GM18508 (cell line): ENCODE measurements around the gene SFTA2.

Source experiments
- ATAC-seq: cut with Tn5 transposase; IDR thresholded peaks from one replicate; pipeline ENCODE4 v1.9.1; 2021; ENCODE audit warnings: moderate number of reproducible peaks; ENCODE audit not compliant: insufficient read depth, unreplicated experiment

The SFTA2 gene

DNA sequence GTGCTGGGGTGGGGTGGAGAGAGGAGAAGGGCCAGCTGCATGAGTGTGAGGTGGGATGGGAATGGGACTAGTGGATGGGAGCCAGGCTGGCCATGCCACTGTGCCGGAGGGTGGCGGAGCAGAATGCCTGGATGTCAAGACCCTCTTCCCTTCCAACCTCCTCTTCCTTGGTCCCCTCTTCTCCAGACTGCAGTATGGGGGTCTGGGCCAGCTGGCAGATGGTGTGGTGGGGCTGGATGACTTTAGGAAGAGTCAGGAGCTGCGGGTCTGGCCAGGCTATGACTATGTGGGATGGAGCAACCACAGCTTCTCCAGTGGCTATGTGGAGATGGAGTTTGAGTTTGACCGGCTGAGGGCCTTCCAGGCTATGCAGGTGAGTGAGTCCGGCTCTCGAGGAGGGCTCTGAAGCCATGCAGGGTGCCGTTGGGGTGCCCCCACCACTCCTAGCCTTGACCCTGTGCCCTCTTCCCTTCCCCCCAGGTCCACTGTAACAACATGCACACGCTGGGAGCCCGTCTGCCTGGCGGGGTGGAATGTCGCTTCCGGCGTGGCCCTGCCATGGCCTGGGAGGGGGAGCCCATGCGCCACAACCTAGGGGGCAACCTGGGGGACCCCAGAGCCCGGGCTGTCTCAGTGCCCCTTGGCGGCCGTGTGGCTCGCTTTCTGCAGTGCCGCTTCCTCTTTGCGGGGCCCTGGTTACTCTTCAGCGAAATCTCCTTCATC, 40.0 kb downstream of the SFTA2 start:
- no peak for ATAC-seq

DNA sequence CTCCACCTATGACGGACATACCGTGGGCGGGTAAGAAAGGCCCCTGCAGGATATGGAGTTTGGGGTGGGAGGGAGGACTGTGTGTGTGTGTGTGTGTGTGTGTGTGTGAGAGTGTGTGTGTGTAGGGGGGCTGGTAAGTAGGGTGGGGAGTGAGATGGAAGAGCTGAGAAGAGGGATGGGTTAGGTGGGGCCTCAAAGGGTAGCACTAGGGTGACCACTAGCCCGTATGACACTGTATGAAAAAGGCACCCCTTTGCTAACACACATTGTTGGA, 40.6 kb downstream of the SFTA2 start:
- ATAC-seq = no peak

DNA sequence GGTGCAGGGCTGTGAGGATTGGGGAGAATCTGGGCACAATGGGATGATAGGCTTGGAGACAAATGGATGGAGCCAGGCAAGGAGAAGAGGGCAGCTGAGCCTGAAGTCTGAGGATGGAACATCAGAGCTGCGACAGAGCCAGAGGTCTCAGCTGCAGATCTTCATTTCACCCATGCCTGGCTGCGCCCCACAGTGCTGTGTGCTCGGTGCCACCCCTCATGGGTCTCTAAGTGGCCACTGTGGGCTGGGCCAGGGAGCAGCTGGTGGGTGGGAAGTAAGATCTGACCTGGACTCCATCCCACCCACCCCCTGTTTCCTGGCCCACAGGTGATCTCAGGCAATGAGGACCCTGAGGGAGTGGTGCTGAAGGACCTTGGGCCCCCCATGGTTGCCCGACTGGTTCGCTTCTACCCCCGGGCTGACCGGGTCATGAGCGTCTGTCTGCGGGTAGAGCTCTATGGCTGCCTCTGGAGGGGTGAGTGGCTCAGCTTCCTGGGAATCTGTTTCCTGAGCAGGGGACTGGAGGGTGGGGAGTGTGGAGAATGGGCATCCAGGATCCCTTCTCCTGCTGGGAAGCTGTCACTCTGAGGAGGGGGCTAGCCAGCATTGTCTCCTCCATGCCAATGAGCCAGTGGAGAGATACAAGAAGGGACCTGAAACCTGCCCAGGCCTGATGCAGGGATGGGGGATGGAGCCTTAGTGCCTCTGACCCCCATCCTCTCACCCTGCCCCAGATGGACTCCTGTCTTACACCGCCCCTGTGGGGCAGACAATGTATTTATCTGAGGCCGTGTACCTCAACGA, 41.1 kb downstream of the SFTA2 start:
- no peak for ATAC-seq

DNA sequence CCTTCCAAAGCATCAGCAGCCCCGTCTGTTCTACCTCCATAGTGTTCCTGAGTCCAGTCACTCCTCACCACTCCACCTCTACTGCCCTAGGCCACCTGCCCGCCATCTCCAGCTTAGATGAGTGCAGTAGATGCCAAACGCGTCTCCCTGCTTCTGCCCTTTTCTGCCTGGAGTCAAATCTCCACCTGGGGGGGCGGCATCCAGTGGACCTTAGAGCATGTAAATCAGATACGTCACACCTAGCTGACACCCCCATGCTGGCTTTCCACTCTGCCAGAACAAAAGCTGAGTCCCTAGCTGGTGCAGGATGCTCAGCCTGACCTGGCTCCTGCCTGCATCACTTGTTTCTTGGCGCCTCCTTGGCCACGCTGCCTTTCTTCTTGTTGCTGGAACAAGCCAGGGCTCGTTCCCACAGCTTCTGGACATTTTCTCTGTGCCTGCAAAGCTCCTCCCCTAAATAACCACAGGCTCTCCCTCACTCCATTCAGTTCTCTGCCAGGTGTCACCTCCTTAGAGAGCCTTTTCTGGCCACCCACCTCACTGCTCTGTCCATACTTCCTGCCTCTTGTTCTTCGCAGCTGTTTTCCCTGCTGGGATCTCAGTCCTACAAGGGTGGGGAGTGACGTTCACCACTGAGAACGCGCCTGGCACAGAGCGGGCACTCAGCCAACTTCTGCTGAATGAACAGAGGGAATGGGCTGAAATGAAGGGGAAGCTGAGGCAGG, 41.9 kb downstream of the SFTA2 start:
- no peak for ATAC-seq

DNA sequence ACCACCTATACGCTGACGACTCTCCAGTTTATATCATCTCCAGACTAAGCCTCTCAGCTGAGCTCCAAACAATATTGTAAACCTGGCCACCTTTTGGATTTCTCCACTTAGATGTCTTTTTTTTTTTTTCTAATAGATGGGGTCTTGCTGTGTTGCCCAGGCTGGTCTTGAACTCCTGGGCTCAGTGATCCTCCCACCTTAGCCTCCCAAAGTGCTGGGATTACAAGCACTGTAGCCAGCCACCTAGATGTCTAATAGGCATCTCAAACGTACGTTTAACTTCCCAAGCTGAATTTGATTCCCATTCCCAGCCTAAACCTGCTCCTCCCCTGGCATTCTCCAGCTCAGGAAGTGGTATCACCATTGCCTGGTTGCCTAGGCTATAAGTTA, 42.5 kb downstream of the SFTA2 start:
- no peak for ATAC-seq

DNA sequence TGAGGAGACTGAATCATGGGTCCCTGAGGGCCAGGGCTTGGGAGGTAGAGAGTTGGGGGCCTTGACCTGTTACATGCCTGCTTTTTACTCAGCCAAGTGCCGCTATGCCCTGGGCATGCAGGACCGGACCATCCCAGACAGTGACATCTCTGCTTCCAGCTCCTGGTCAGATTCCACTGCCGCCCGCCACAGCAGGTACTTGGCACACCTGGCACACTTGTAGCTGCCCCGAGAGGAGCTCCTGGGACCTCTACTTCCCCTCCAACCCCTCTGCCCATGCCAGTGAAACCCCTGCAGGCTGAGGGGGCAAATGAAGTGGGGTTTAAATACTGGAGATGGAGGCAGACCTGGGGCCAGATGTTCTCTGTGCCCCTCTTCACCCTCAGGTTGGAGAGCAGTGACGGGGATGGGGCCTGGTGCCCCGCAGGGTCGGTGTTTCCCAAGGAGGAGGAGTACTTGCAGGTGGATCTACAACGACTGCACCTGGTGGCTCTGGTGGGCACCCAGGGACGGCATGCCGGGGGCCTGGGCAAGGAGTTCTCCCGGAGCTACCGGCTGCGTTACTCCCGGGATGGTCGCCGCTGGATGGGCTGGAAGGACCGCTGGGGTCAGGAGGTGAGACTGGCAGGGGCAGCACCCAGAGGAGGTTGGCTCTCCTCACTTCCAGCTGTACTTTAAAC, 43.0 kb downstream of the SFTA2 start:
- ATAC-seq = no peak

DNA sequence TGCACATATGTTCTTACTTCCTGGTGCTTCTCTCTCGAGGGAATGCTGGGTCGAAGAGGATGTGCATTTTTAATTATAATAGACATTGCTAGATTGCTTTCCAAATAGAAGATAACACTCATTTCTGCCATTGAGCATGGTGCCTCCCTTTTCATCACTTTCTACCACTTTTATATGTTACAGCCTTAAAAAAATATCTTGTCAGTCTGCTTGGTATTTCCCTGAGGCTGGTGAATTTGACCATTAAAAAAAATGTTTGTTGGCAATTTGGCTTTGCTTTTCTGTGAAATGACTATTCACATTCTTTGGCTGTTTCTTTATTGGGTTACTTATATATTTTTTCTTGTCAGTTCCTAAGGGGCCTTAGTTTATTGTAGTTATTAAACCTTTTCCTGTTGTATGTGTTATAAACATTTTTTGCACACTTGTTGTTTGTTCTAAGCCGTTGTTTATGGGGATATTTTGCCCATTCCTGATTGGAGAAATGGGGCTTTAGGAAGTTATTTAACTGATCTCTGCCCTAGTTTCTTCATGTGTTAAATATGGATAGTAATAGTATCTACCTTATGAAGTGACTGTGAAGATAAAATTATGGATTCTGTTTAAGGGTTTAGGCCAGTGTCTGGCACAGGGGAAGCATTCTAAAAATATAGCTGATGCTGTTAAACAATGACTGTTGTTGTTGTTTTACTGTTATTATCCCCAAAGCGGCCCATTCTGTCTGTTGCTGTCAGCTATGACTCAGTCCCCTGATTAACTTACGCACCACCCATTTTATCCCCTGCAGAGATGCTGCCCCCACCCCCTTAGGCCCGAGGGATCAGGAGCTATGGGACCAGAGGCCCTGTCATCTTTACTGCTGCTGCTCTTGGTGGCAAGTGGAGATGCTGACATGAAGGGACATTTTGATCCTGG, 43.8 kb downstream of the SFTA2 start:
- no peak for ATAC-seq

DNA sequence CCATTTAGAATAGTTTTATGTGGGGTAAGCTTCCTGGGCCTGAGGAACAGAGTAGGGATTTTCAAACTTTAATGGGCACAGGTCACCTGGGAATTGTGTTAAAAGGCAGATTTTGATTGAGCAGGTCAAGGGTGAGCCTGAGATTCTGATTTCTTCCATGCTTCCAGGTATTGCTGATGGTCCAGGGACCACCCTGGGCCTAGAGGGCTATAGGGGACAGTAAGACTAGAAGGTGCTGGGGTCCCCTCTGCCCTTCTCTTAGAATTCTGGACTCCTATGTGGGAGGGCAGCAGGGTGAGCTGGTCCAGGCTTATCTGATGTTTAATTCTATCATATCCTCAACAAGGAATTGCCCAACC, 45.1 kb downstream of the SFTA2 start:
- no peak for ATAC-seq

DNA sequence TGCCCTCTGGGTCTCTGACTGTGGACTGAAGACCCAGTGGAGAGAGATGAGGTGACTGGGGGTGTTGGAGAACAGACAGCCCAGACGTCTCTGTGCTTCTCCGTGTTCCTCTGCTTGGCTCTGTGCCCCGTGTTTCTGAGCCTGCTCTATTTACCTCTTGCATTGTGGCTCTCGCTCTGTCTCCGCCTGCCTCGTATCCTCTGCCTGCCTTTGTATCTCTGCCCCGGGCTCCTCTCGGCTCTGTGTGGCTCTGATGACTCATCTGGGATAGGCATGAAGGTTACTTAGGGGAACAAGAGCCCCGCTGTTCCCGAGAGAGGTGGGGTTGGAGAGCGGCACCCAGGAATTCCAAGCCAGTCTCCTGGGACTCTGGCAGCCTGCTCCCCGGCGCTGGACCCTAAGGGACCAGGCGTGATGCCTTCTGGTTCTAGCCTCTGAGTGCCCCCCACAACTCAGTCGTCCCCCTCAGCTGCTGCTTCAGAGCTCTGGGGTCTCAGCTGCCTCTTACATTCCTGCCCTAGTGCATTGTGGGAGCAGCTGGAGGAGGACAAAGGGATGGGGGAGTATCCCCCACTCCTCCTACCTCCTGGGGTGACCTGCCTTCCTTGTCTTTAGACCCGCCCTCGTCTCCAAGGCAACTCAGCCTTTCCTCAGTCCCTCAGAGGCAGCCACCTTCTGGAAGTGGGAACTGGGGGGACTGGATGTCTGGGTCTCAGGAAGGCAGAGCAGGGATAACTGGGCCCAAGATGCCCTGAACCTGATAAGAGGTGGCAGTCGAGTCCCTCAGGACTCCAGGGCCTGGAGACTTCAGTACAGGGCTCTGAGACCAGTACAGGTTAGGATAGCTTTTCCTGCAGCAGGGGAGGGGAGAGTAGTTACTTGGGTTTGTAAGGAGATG, 45.7 kb downstream of the SFTA2 start:
- ATAC-seq = no peak

DNA sequence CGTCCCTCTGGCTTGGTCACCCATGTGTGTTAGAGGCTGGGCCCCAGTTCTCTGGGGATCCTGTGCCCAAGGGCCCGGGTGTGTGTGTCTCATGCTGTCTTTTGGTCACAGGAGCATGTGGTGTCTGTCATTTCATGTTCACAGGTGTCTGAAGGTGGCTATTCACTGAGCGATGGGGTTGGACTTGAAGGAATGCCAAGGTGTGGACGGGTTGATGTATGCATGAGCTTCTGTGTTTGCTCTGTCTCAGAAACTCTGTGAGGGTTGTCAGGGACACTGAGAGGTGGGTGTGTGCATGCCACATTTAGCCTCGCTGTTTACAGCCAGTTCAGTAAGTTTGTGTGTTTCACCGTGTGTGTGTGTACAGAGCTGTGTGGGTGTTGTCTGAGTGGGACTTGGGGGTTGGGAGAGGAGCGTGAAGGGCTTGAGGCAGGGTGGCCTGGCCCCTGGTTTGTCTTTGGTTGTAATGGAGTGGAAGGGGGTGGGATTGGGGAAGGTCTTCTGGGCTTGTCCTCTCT, 46.4 kb downstream of the SFTA2 start:
- ATAC-seq = no peak

DNA sequence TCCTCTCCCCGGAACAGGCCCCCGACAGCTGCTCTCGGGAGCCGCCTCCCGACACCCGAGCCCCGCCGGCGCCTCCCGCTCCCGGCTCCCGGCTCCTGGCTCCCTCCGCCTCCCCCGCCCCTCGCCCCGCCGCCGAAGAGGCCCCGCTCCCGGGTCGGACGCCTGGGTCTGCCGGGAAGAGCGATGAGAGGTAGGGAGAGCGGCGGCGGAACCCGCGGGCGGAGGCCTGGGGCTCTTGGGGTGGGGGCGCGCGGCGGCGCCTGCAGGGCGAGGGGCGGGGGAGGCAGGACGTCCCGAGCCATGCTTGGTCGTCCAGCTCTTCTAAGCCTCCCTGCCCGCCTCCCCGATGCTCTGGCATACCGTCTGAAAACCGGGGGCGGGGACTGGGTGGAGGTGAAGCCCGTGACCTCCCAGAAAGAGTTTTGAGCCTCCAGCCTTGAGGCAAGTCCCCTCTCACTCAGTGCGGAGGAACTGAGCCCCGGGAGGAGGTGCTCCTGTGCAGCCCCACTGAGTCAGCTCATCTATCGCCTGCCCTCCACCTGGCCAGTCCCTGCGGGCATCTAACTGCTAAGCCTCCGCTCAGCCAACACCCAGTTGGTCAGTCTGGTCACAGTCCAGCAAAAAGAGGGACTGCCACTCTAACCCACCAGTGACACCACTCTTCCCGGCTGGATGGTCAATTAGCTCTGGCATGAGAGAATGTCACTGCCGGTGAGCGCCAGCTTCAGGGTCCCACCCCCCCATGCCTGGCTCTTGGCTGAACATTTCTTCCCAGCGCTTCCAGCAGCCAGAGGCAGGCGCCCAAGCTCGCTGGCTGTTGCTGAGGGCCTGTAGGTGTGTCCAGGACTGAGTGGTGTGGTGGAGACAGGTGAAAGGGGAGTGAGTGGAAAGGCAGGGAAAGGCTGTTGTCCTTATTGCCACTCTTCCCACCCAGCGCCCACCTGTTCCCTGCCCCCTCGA, 47.2 kb downstream of the SFTA2 start:
- ATAC-seq = no peak

DNA sequence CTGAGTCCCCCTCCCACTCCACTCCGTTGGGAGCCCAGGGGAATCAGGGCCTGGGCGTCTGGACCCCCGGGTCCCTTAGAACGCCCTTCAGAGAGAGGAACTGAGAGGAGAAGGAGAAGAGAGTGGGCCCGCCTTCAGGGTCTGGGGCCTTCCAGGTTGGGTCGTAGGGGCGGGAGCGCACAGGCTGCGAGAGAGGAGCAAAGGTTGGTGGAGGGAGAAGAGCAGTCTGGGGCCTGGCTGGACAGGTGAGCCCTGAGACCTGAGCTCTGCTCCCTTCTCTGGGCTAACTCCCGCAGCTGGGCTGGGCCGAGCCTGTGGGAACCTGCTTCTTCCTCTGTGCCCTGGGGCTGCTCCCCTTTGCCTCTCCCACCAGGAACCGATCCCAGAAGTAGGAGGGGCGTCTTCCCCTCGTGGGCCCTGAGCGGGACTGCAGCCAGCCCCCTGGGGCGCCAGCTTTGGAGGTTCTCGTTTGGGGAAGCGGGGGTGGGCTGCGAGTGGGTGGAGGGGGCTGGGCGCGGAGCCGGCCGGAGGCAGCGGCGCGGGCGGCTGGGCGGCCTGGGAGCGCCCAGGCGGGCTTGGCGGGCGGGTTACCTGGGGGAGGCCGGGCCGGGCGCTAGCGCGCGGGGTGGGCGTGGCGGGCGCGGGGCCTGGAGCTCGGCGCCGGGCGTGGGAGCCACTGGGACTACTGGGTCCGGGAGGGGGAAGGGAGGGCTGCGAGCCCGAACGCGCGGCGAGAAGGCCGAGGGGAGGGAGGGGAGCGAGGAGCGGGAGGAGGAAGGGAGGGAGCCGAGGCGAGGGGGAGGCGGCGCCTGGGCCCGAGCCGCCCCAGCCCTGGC, 48.1 kb downstream of the SFTA2 start, which contains the start of gene DDR1:
DDR1 (plus strand) TSS at position 835 of the 836 bp plus-strand sequence. CDS start 4,211 bp downstream, outside the sequence.
- ATAC-seq = no peak

DNA sequence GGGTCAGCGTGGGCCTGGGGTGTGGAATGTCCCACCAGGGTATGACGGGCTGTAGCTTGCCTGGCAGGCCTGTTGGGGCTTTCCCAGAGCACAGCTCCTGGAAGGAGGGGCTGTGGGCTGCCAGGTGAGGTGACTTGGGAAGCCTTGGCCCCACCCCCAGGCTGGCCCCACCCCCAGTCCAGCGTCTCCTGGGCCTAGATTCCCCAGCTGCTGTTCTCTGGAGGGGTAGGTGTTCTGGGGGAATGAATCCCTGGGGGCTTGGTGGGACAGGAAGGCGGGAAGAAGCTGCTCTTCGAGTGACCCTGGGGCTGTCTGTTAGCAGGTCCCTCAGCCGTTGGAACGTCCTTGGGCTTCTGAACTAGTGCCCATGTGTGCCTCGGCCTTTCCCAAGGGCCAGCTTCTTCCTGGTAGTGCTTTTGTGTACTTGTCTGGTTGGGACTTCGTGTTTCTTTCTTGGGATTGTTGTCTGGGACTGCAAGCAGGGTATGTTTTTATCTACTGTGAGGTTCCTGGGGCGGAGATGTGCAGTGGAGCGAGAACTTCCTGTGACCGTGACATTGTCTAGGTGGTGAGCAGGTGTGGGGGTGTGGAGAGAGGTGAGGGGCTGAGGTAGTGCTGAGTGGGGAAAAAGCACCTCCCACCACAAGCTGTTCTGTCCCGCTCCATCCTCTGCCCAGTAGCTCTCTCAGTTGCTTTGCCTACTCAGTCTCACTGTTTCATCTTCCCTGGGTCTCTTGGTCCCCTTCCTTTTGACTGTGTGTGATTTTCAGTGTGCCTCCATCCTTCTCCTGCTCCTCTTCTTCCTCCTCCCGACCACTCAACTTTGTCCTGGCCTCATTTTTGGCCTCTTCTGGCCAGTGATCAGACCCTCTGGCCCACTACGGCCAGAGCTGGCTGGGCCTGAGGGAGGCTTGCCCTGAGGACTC, 48.9 kb downstream of the SFTA2 start:
- no peak for ATAC-seq

DNA sequence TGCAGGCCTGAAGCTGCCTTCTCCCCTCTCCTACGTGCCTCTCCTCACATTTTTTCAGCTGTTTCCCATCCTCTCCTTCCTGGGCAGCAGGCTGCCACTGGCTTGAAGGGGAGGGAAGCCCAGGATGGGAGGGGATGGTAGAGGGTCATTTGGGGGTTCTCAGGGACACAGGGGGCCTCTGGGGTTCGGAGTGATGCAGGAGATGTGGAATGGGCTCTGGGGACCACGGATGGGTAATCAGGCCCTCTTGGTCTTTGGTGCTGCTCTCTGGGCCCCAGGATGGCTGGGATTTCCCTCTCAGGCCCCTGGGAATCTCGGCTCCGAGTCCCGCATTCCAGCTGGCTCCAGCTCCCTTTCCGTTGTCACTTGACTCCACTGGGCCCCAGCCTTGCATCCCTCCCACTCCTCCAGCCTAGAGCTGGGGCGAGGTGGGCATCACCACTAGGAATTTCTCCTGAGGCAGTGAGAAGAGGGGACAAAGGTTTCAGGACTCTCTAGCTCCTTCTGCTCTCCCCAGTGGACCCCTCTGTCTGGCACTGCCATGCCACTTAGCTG, 49.7 kb downstream of the SFTA2 start:
- no peak for ATAC-seq
